Erythroblast (primary cell): ENCODE data around the gene HOXD13.

ENCODE experiments used
- GATA1 ChIP-seq: IDR thresholded peaks from 2 replicates; pipeline ENCODE4 v1.6.1; 2011; ENCODE audit warnings: low read depth, mild to moderate bottlenecking, control low read depth, low read length, moderate library complexity
- POLR2A ChIP-seq: IDR thresholded peaks from 2 replicates; pipeline ENCODE4 v1.6.1; 2011; ENCODE audit warnings: mild to moderate bottlenecking, low read length

GRCh38 chr2:176084611-176085119 is 7.9 kb upstream of the HOXD13 start:
- TF ChIP-seq POLR2A (no peak), GATA1 (no peak)
